IMR-90 (cell line): ENCODE data around the gene BAHD1. TPM values are rescaled to one million over a fixed set of nuclear protein-coding genes. Genes with fewer than 3 reads are reported as not detected.
A peak's percentile ranks its signal among the peaks of the same experiment; 100 is the strongest.

Experiments
- ATAC-seq: fragments of 200-7000 bp; cut with Tn5 transposase; 2 replicates; pipeline ENCODE4 v1.9.1; 2020; ENCODE audit warnings: low read depth, mild to moderate bottlenecking, moderate library complexity
- BruUV-seq: library from RNA; stranded (reverse); fragments of 400-500 nt; replicated peaks from 2 replicates; lab custom pipeline; 2021; lab: Mats Ljungman, UMichigan
- CTCF ChIA-PET: fragments of 300-600 bp; formaldehyde crosslinking; extraction: SDS; loops from one replicate; lab custom pipeline; 2021; ENCODE audit warnings: antibody characterized with exemption; lab: Yijun Ruan, JAX
- POLR2A ChIA-PET: fragments of 300-600 bp; sonication (Branson Sonifier 250); formaldehyde crosslinking; loops from one replicate; lab custom pipeline; 2022; ENCODE audit warnings: antibody characterized with exemption; ENCODE audit not compliant: unreplicated experiment; lab: Charles Lee
- DNase-seq: peaks from one replicate; pipeline ENCODE4 v3.0.0; 2013
- H2AFZ ChIP-seq: replicated peaks from 2 replicates; pipeline ENCODE3; 2013; ENCODE audit warnings: low read length, mild to moderate bottlenecking; ENCODE audit not compliant: poor library complexity
- H2AK5ac ChIP-seq: 2 replicates; pipeline ENCODE4 v1.6.1; 2013; ENCODE audit warnings: low read depth, low read length, inconsistent platforms
- H2AK9ac ChIP-seq: replicated peaks from 2 replicates; pipeline ENCODE3; 2013; ENCODE audit warnings: mild to moderate bottlenecking, low read depth, low read length, moderate library complexity; ENCODE audit not compliant: poor library complexity
- H2BK120ac ChIP-seq: 2 replicates; pipeline ENCODE4 v1.6.1; 2013; ENCODE audit warnings: low read depth, low read length, inconsistent platforms
- H2BK15ac ChIP-seq: 3 replicates; pipeline ENCODE4 v1.6.1; 2013; ENCODE audit warnings: low read depth, low read length, inconsistent platforms
- H2BK20ac ChIP-seq: 2 replicates; pipeline ENCODE4 v1.6.1; 2013; ENCODE audit warnings: low read depth, mild to moderate bottlenecking, inconsistent platforms, low read length, moderate library complexity
- H2BK5ac ChIP-seq: 2 replicates; pipeline ENCODE4 v1.6.1; 2013; ENCODE audit warnings: mild to moderate bottlenecking, low read depth, low read length, inconsistent platforms; ENCODE audit not compliant: poor library complexity, severe bottlenecking
- H3K14ac ChIP-seq: replicated peaks from 2 replicates; pipeline ENCODE4 v1.6.1; 2013; ENCODE audit warnings: low read depth, low read length, inconsistent platforms
- H3K18ac ChIP-seq: 2 replicates; pipeline ENCODE4 v1.6.1; 2013; ENCODE audit warnings: low read depth, low read length, control low read depth
- H3K23ac ChIP-seq: 2 replicates; pipeline ENCODE4 v1.6.1; 2013; ENCODE audit warnings: low read depth, low read length, inconsistent platforms
- H3K27ac ChIP-seq: 2 replicates; pipeline ENCODE4 v1.5.1; 2013; ENCODE audit warnings: mild to moderate bottlenecking, control low read depth, low read length; ENCODE audit not compliant: insufficient read depth
- H3K27me3 ChIP-seq: 2 replicates; pipeline ENCODE4 v1.6.1; 2013; ENCODE audit warnings: low read length; ENCODE audit not compliant: control insufficient read depth, insufficient read depth
- H3K36me3 ChIP-seq: 2 replicates; pipeline ENCODE4 v1.6.1; 2013; ENCODE audit warnings: low read length, mixed read lengths; ENCODE audit not compliant: control insufficient read depth, insufficient read depth
- H3K4ac ChIP-seq: 2 replicates; pipeline ENCODE4 v1.6.1; 2013; ENCODE audit warnings: low read depth, low read length, inconsistent platforms
- H3K4me1 ChIP-seq: 2 replicates; pipeline ENCODE4 v1.6.1; 2013; ENCODE audit warnings: low read length, mixed read lengths; ENCODE audit not compliant: control insufficient read depth, insufficient read depth
- H3K4me2 ChIP-seq: 2 replicates; pipeline ENCODE4 v1.6.1; 2013; ENCODE audit warnings: low read depth, mild to moderate bottlenecking, control low read depth, low read length, moderate library complexity
- H3K4me3 ChIP-seq: 2 replicates; pipeline ENCODE4 v1.5.1; 2013; ENCODE audit warnings: low read depth, mild to moderate bottlenecking, control low read depth, low read length, moderate library complexity; ENCODE audit not compliant: insufficient read depth
- H3K56ac ChIP-seq: 2 replicates; pipeline ENCODE4 v1.6.1; 2013; ENCODE audit warnings: low read length, inconsistent platforms; ENCODE audit not compliant: insufficient read depth; ENCODE audit errors: extremely low read depth
- H3K79me1 ChIP-seq, 2 experiments: 2 replicates each; pipeline ENCODE4 v1.6.1; 2013; ENCODE audit warnings: low read length in 2 of 2, inconsistent platforms in 1 of 2, low read depth in 1 of 2
- H3K9ac ChIP-seq: 2 replicates; pipeline ENCODE4 v1.6.1; 2013; ENCODE audit warnings: low read depth, low read length, control low read depth
- H3K9me1 ChIP-seq: 2 replicates; pipeline ENCODE4 v1.6.1; 2013; ENCODE audit warnings: low read length, inconsistent platforms; ENCODE audit not compliant: insufficient read depth
- H3K9me3 ChIP-seq: 2 replicates; pipeline ENCODE4 v1.6.1; 2013; ENCODE audit warnings: low read length; ENCODE audit not compliant: control insufficient read depth, insufficient read depth
- H4K20me1 ChIP-seq: 2 replicates; pipeline ENCODE4 v1.6.1; 2013; ENCODE audit warnings: low read length, inconsistent platforms; ENCODE audit not compliant: insufficient read depth
- H4K5ac ChIP-seq: 2 replicates; pipeline ENCODE4 v1.6.1; 2013; ENCODE audit warnings: mild to moderate bottlenecking, low read depth, low read length, control low read depth
- H4K8ac ChIP-seq, 2 experiments: 2 replicates each; pipeline ENCODE4 v1.6.1; 2013; ENCODE audit warnings: low read depth in 2 of 2, low read length in 2 of 2, control low read depth in 1 of 2, inconsistent platforms in 1 of 2
- H4K91ac ChIP-seq: 2 replicates; pipeline ENCODE4 v1.6.1; 2013; ENCODE audit warnings: low read depth, low read length, inconsistent platforms; ENCODE audit not compliant: insufficient read depth
- ELK1 ChIP-seq: fragments of 150-350 bp; IDR thresholded peaks from 2 replicates; pipeline ENCODE4 v1.6.1; 2016; ENCODE audit warnings: low read depth, mild to moderate bottlenecking, low read length, moderate library complexity, borderline replicate concordance
- MXI1 ChIP-seq: IDR thresholded peaks from 2 replicates; pipeline ENCODE4 v1.6.1; 2012; ENCODE audit warnings: low read depth, mild to moderate bottlenecking, low read length, moderate library complexity, borderline replicate concordance
- WGBS, 2 experiments: methylation state at CpG; one replicate each; pipeline versions ENCODE4 v1.1.5 to v1.1.7; 2013; ENCODE audit warnings: missing lambda C conversion rate in 2 of 2; ENCODE audit not compliant: insufficient read length in 1 of 2; ENCODE audit errors: extremely low coverage in 2 of 2; 5-methylcytosine and 5-hydroxymethylcytosine counted together
- dilution Hi-C: fragments of 300-500 bp; cut with HindIII; formaldehyde crosslinking; loops from one replicate; pipeline ENCODE4 v1.14.3; 2018; ENCODE audit warnings: low sequenced_read_pairs; ENCODE audit not compliant: unreplicated experiment
- in situ Hi-C: fragments of 300-500 bp; cut with MboI; formaldehyde crosslinking; loops from 3 replicates; pipeline ENCODE4 v1.14.3; 2019; ENCODE audit warnings: low sequenced_read_pairs, inconsistent platforms, mixed read lengths
- intact Hi-C: fragments of 100-400 bp; cut with micrococcal nuclease; formaldehyde crosslinking; loops from 2 replicates; pipeline ENCODE4 v1.10.0; 2022
- polyA plus RNA-seq, 3 experiments: library from polyadenylated mRNA; depleted of rRNA; stranded (reverse); fragments of >200 nt; gene quantifications; 2 replicates each; pipeline ENCODE4 v1.2.3, GENCODE V29; 2012; ENCODE audit warnings: low replicate concordance in 1 of 3
- total RNA-seq: library from RNA; depleted of rRNA; stranded (reverse); fragments of >200 nt; gene quantifications from 2 replicates; pipeline ENCODE4 v1.2.3, GENCODE V29; 2012
- TF ChIP-seq, protein P1 (sequence below): fragments of 150-350 bp; IDR thresholded peaks from 2 replicates; pipeline ENCODE4 v1.6.1; 2017; ENCODE audit warnings: mild to moderate bottlenecking, antibody characterized with exemption, low read length, low read depth

The BAHD1 gene
- total and polyA plus RNA-seq, 2 of the 4 experiments (the other 2 are of a cell fraction): 3.0 to 8.7 TPM

GRCh38 chr15:40459391-40460015 is 18.8 kb downstream of the BAHD1 start:
- no peak overlapping the region for H2BK5ac ChIP-seq
- 97% methylated on average over 5 of the region's 19 CpGs; no CpG with 5 or more reads in 1 of the 2 experiments for WGBS, 2 experiments
- POLR2A ChIA-PET: no interaction called here
- no peak overlapping the region for H4K8ac ChIP-seq
- no peak overlapping the region for H4K5ac ChIP-seq
- no peak overlapping the region for H3K14ac ChIP-seq
- H3K18ac ChIP-seq: no peak overlapping the region
- H2BK20ac ChIP-seq: no peak overlapping the region
- no peak overlapping the region for H4K91ac ChIP-seq
- peaks cover 20% of the 10 kb centered on the region for H3K9me1 ChIP-seq
- H3K4me2 ChIP-seq: no peak overlapping the region
- no TSS peak for BruUV-seq
- H2AK9ac ChIP-seq: peak overlapping the region; percentile 45
- TF ChIP-seq, protein P1, sequence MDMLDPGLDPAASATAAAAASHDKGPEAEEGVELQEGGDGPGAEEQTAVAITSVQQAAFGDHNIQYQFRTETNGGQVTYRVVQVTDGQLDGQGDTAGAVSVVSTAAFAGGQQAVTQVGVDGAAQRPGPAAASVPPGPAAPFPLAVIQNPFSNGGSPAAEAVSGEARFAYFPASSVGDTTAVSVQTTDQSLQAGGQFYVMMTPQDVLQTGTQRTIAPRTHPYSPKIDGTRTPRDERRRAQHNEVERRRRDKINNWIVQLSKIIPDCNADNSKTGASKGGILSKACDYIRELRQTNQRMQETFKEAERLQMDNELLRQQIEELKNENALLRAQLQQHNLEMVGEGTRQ: no peak
- no peak for TF ChIP-seq ELK1
- TF ChIP-seq MXI1: no peak
- ATAC-seq (no peak), DNase-seq (no peak)
- H3K27me3 ChIP-seq: no peaks in the 10 kb centered on the region
- no peak overlapping the region for H3K9ac ChIP-seq
- H3K79me1 ChIP-seq: peaks cover 25 to 68% of the 10 kb centered on the region in 2 experiments
- intact Hi-C loops (no loop called here), dilution Hi-C loops (no loop called here), in situ Hi-C loops (no loop called here)
- H3K56ac ChIP-seq: no peak overlapping the region
- H3K23ac ChIP-seq: no peak overlapping the region
- no peaks in the 10 kb centered on the region for H3K9me3 ChIP-seq
- no peak overlapping the region for H2BK120ac ChIP-seq
- CTCF ChIA-PET: no interaction called here
- H2AK5ac ChIP-seq: no peak overlapping the region
- peaks cover 28% of the 10 kb centered on the region for H3K36me3 ChIP-seq
- H3K4me1 ChIP-seq: peaks cover 11% of the 10 kb centered on the region
- H3K4ac ChIP-seq: no peak overlapping the region
- H3K4me3 ChIP-seq: no peak overlapping the region
- no peak overlapping the region for H3K27ac ChIP-seq
- H2BK15ac ChIP-seq: no peak overlapping the region
- no peak overlapping the region for H2AFZ ChIP-seq
- H4K20me1 ChIP-seq: peaks cover 55% of the 10 kb centered on the region
